Measurements from ENCODE around the gene FAM131C.

The FAM131C gene

GRCh38 chr1:16073490-16074119, at the start of gene FAM131C:
Gene FAM131C, minus strand, starts transcription at chr1:16073651. Its CDS starts 209 bp downstream, at chr1:16073442.
- no peak for TF ChIP-seq CTCF (conservative IDR thresholded peaks at IDR 0.05; ENCODE audit: low read depth, low read length)
- DNase-seq (ENCODE audit: low read depth): no peak
- H3K4me3 ChIP-seq (ENCODE audit: low read depth, low read length): peak within 1 kb of the TSS; percentile 38

GRCh38 chr1:16122916-16123315, 49.5 kb upstream of the FAM131C start:
- no peak for TF ChIP-seq CTCF (conservative IDR thresholded peaks at IDR 0.05; ENCODE audit: low read depth, low read length)
- peak; percentile 95 for DNase-seq (ENCODE audit: low read depth)

GRCh38 chr1:16122350-16122881, 49.0 kb upstream of the FAM131C start:
- DNase-seq (ENCODE audit: low read depth): peak; percentile 73
- TF ChIP-seq CTCF (conservative IDR thresholded peaks at IDR 0.05; ENCODE audit: low read depth, low read length): no peak

More at GRCh38 chr1:16122916-16123315, 49.5 kb upstream of the FAM131C start:
- no peak overlapping the region for H3K4me3 ChIP-seq (ENCODE audit: low read depth, low read length)

GRCh38 chr1:16120940-16121410, 47.5 kb upstream of the FAM131C start:
- no peak for TF ChIP-seq CTCF (conservative IDR thresholded peaks at IDR 0.05; ENCODE audit: low read depth, low read length)
- DNase-seq (ENCODE audit: low read depth): peak; percentile 64
- H3K4me3 ChIP-seq (ENCODE audit: low read depth, low read length): no peak overlapping the region

More at GRCh38 chr1:16122350-16122881, 49.0 kb upstream of the FAM131C start:
- H3K4me3 ChIP-seq (ENCODE audit: low read depth, low read length): no peak overlapping the region

GRCh38 chr1:16120407-16120806, 47.0 kb upstream of the FAM131C start:
- no peak overlapping the region for H3K4me3 ChIP-seq (ENCODE audit: low read depth, low read length)
- DNase-seq (ENCODE audit: low read depth): no peak
- no peak for TF ChIP-seq CTCF (conservative IDR thresholded peaks at IDR 0.05; ENCODE audit: low read depth, low read length)

GRCh38 chr1:16119926-16120325, 46.5 kb upstream of the FAM131C start:
- H3K4me3 ChIP-seq (ENCODE audit: low read depth, low read length): no peak overlapping the region
- no peak for TF ChIP-seq CTCF (conservative IDR thresholded peaks at IDR 0.05; ENCODE audit: low read depth, low read length)

GRCh38 chr1:16119504-16119903, 46.1 kb upstream of the FAM131C start:
- no peak for TF ChIP-seq CTCF (conservative IDR thresholded peaks at IDR 0.05; ENCODE audit: low read depth, low read length)
- H3K4me3 ChIP-seq (ENCODE audit: low read depth, low read length): no peak overlapping the region
- DNase-seq (ENCODE audit: low read depth): no peak

More at GRCh38 chr1:16119926-16120325, 46.5 kb upstream of the FAM131C start:
- no peak for DNase-seq (ENCODE audit: low read depth)

All from choroid plexus epithelial cell (primary cell).